IPS-18a (cell line): ENCODE measurements around the gene RPS6KA2.

Experiments used
- H3K27ac ChIP-seq: one replicate; pipeline ENCODE4 v1.5.1; 2013; ENCODE audit warnings: low read length
- H3K27me3 ChIP-seq: one replicate; pipeline ENCODE4 v1.6.1; 2013; ENCODE audit warnings: mild to moderate bottlenecking, low read length; ENCODE audit not compliant: control insufficient read depth, insufficient read depth
- H3K36me3 ChIP-seq: one replicate; pipeline ENCODE4 v1.6.1; 2013; ENCODE audit warnings: low read depth, low read length; ENCODE audit not compliant: control insufficient read depth
- H3K4me1 ChIP-seq: one replicate; pipeline ENCODE4 v1.6.1; 2013; ENCODE audit warnings: low read depth, low read length; ENCODE audit not compliant: control insufficient read depth
- H3K4me3 ChIP-seq: one replicate; pipeline ENCODE4 v1.5.1; 2013; ENCODE audit warnings: low read length
- H3K9ac ChIP-seq: one replicate; pipeline ENCODE4 v1.6.1; 2013; ENCODE audit warnings: mild to moderate bottlenecking, low read length, moderate library complexity
- H3K9me3 ChIP-seq: one replicate; pipeline ENCODE4 v1.6.1; 2013; ENCODE audit warnings: low read depth, low read length; ENCODE audit not compliant: control insufficient read depth

The RPS6KA2 gene

DNA sequence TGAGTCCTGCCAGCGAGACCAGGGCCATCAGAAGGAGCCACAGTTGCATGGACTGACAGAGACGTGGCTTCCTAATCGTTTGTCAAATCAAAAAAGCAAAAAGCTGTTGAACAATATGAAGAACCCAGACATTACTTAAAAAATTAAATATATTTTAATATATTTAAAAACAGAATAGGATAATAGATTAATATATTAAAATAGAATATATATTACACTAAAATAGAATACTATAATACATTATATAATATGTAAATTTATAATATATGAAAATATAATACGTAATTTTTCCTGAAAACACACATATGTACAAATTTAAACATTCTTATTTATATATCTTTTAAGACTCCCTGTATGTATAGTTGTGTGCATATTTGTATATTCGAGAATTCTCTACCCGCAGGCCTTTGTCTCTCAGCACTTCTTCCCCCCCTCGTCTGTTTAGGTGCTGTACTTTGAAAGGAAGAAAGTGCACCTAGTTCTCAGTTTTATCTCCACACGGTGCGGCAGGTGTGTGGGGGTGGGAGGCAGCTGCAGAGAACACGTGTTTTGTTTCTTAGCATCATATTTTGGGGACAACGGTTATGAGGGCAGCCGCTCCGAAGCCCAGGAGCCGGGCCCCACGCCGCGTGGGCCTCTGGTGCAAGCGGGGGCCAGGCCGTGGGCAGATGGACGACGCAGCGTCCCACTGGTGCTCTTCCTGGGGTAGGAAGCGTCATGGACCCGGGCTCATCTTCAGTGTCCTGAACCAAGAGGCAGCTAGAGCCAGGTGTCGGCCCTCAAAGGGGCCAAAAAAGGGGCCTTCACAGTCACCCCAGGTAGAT, 172.1 kb downstream of the RPS6KA2 start:
- Histone ChIP-seq H3K27me3 (no peaks in the 10 kb centered on the region), H3K9me3 (no peaks in the 10 kb centered on the region), H3K36me3 (no peaks in the 10 kb centered on the region), H3K4me1 (no peaks in the 10 kb centered on the region), H3K27ac (no peak overlapping the region), H3K4me3 (no peak overlapping the region), H3K9ac (no peak overlapping the region)

DNA sequence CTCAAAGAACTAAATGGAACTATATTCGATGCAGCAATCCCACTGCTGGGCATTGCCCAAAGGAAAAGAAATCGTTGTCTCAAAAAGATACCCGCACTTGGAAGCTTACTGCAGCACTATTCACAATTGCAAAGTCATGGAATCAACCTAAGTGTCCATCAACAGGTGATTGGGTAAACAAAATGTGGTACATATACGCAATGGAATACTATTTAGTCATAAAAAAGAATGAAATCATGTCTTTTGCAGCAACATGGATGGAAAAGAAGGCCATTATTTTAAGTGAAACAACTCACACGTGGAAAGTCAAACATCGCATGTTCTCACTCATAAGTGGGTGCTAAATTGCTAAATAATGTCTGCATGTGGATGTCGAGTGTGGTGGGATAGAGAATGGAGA, 173.4 kb downstream of the RPS6KA2 start:
- Histone ChIP-seq H3K9me3 (no peaks in the 10 kb centered on the region), H3K9ac (no peak overlapping the region), H3K27ac (no peak overlapping the region), H3K4me1 (no peaks in the 10 kb centered on the region), H3K4me3 (no peak overlapping the region), H3K27me3 (no peaks in the 10 kb centered on the region), H3K36me3 (peaks cover under 1% of the 10 kb centered on the region)

DNA sequence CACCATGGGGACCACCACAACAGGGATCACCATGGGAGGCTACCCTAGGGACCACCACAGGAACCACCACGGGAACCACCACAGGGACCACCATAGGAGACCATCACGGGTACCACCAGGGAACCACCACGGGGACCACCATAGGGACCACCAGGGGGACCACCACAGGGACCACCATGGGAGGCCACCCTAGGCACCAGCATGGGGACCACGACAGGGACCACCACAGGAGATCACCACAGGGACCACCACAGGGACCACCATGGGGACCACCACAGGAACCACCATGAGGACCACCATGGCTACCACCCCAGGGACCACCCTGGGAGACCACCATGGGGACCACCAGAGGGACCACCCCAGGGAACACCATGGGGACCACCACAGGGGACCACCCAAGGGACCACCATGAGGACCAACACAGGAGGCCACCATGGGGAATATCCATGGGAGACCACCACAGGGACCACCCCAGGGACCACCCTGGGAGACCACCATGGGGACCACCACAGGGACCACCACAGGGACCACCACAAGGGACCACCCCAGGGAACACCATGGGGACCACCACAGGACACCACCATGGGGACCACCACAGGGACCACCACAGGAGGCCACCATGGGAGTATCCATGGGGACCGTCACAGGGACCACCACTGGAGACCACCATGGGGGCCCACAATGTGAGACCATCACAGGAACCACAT, 176.7 kb downstream of the RPS6KA2 start:
- Histone ChIP-seq H3K9ac (no peak overlapping the region), H3K9me3 (no peaks in the 10 kb centered on the region), H3K36me3 (peaks cover 10% of the 10 kb centered on the region), H3K27me3 (no peaks in the 10 kb centered on the region), H3K4me1 (no peaks in the 10 kb centered on the region), H3K27ac (no peak overlapping the region), H3K4me3 (no peak overlapping the region)

DNA sequence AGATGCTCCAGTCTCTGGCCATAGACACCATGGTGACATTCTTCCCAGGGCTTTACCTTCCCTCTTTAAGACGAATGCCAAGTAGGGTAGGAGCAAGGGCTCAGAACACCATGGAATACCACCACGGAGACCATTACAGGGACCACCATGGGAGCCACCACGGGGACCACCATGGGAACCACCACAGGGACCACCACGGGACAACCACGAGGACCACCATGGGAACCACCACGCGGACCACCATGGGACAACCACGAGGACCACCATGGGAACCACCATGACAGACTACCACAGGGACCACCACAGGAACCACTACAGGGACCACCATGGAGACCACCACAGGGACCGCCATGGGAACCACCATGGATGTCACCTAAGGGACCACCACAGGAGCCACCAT, 177.4 kb downstream of the RPS6KA2 start:
- Histone ChIP-seq H3K4me1 (no peaks in the 10 kb centered on the region), H3K4me3 (no peak overlapping the region), H3K27me3 (no peaks in the 10 kb centered on the region), H3K9me3 (no peaks in the 10 kb centered on the region), H3K27ac (no peak overlapping the region), H3K9ac (no peak overlapping the region), H3K36me3 (peaks cover 10% of the 10 kb centered on the region)

DNA sequence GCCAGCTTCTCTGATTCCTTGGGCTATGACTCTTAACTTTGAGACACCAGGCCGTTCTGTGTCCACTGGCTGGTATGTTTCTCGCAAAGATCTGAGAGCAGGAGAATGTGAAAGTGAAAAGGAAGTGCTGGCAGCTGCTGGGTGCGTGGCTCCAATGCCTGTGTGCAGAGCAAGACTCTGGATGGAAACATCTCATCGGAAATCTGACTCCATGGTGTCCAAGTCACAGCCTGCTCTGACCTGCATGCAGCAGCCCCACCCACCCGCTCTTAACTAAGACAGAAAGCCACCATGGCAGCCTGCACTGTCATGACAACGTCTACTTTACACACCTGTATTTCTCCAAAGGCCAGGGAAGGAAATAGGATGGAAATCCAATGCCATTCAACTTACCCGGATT, 178.0 kb downstream of the RPS6KA2 start:
- Histone ChIP-seq H3K4me1 (no peaks in the 10 kb centered on the region), H3K27ac (no peak overlapping the region), H3K36me3 (peaks cover 10% of the 10 kb centered on the region), H3K27me3 (no peaks in the 10 kb centered on the region), H3K4me3 (no peak overlapping the region), H3K9ac (no peak overlapping the region), H3K9me3 (no peaks in the 10 kb centered on the region)

DNA sequence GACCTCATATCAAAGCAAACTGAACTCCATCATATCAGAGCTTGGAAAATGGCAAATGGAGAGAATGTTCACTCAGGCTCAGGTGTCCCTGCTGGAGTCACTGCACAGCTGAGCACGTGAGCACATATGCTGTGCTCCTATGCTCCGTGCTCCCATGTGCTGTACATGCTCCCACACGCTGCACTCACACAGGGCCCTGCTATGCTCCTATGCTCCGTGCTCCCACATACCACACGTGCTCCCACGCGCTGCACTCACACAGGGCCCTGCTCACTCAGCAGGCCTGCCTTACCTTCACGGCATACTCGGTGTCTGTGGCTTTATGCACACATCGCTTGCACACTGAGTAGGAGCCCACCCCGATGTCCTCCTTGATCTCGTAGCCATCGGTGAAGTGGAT, 178.6 kb downstream of the RPS6KA2 start:
- Histone ChIP-seq H3K4me3 (no peak overlapping the region), H3K4me1 (no peaks in the 10 kb centered on the region), H3K9ac (no peak overlapping the region), H3K9me3 (no peaks in the 10 kb centered on the region), H3K36me3 (peaks cover 10% of the 10 kb centered on the region), H3K27ac (no peak overlapping the region), H3K27me3 (no peaks in the 10 kb centered on the region)

DNA sequence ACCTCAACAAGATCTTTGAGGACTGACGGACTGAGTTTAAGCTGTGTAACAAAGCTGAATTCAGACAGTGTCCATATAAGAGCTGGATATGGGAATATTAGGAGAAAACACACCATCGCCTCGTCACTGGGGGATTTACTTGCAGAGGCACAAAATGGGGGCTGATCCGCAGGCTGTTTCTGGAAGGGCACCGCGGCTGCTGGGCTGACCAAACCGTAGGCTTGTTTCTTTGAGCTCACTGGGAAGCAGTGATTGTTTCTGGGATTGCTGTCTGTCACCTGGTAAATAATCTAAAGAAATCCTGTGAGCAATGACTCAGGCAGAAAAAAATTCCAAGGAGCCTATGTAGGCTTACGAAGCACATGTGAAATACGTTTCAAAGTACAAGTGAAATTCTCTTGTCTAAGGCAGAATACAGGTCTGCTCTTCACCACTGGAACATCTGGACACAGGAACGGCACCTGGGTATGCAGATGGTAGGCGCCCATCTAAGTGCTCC, 180.4 kb downstream of the RPS6KA2 start:
- H3K9ac ChIP-seq = no peak overlapping the region
- no peaks in the 10 kb centered on the region for H3K4me1 ChIP-seq
- no peaks in the 10 kb centered on the region for H3K27me3 ChIP-seq
- peaks cover 10% of the 10 kb centered on the region for H3K36me3 ChIP-seq
- no peak overlapping the region for H3K27ac ChIP-seq
- H3K9me3 ChIP-seq = no peaks in the 10 kb centered on the region
- no peak overlapping the region for H3K4me3 ChIP-seq

DNA sequence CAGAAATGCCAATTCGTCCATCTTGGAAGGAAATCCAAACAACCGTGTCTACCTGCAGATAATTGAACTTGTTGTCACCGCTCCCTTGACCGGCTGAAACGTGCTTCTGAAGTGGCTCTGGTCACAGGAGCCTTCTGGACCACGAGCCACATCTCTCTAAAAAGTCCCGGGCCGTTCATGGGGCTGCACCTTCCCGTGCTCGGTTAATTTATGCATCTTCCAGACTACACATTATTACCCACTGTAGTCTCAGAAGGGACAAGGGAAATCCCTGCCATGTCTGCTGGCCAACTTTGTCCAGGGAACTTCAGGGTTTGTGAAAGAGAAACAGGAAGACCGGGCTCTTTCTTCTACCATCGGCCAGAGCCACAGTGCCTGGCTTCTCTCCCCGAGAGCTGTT, 180.9 kb downstream of the RPS6KA2 start:
- no peak overlapping the region for H3K9ac ChIP-seq
- H3K9me3 ChIP-seq = no peaks in the 10 kb centered on the region

DNA sequence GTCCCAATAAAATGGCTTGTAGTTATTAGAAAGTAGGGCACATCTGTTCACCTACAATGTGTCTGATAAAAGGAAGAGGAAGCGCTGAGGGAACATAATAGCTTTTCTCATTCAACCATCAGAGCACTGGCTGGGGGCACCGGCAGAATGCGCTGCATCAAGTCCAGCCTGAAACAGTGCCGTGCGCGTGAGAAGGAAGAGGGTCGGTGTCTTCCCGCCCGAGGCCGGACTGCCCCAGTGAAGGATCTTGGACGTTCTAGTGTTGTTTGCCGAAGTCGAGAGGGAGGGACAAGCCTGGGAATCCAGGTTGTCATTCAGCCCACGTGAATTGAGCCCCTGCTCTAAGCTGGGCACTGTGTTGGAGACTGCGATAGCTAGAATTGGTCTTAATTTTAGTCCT, 182.6 kb downstream of the RPS6KA2 start:
- no peaks in the 10 kb centered on the region for H3K4me1 ChIP-seq
- H3K27me3 ChIP-seq = no peaks in the 10 kb centered on the region
- no peak overlapping the region for H3K4me3 ChIP-seq
- H3K27ac ChIP-seq = no peak overlapping the region
- no peaks in the 10 kb centered on the region for H3K9me3 ChIP-seq
- H3K36me3 ChIP-seq = peaks cover 10% of the 10 kb centered on the region
- no peak overlapping the region for H3K9ac ChIP-seq

More for the DNA sequence above, 180.9 kb downstream of the RPS6KA2 start:
- Histone ChIP-seq H3K4me3 (no peak overlapping the region), H3K27ac (no peak overlapping the region), H3K27me3 (no peaks in the 10 kb centered on the region), H3K4me1 (no peaks in the 10 kb centered on the region), H3K36me3 (peaks cover 10% of the 10 kb centered on the region)

DNA sequence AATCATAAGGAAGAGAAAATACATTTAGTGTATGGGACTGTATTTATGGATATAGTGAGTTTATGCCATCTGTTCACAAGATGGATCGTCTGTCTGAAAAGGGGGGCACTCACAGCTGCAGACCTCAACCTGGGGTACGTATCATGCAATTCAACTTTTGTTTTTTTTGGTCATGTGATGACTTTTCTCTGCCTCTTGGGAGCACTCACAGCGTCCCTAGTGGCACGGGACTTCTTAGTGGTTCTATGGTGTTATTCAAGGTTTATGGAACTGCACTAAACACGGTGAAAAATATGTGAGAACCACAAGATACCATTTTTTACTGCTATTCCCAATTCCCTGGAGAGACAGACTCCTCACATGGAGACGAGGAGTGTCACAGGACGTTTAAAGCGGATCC, 183.9 kb downstream of the RPS6KA2 start:
- Histone ChIP-seq H3K36me3 (peaks cover 5% of the 10 kb centered on the region), H3K9ac (no peak overlapping the region), H3K4me1 (no peaks in the 10 kb centered on the region), H3K27me3 (no peaks in the 10 kb centered on the region), H3K9me3 (no peaks in the 10 kb centered on the region), H3K4me3 (no peak overlapping the region), H3K27ac (no peak overlapping the region)

DNA sequence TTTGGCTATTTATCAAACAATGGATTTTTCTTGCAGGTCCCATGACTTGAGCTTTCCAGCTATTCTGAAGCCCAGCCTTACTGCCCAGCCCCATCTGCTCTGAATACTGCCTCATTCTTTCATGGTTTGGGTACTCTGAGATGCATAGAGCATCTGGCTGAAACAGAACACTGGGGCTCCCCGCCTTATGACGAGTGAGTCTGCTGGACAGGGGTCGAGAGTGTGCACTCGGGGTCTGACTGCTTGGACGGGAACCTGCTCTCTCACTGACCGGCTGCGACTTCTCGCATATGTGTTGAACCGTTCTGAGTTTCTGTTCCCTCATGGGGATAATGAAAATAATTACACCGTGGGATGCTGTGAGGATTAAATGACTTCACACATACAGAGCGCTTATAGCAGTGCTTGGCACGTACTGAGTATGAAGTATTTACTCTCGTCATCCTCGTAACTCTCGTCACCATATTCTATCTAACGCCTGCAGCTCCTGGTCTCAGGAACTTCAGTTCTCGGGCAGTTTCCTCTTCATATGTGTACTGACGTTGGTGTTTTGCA, 184.8 kb downstream of the RPS6KA2 start:
- H3K36me3 ChIP-seq = peaks cover 3% of the 10 kb centered on the region
- H3K27me3 ChIP-seq = no peaks in the 10 kb centered on the region
- H3K9me3 ChIP-seq = no peaks in the 10 kb centered on the region
- H3K4me3 ChIP-seq = no peak overlapping the region
- no peaks in the 10 kb centered on the region for H3K4me1 ChIP-seq
- no peak overlapping the region for H3K9ac ChIP-seq
- H3K27ac ChIP-seq = no peak overlapping the region
